K562 (cell line): ENCODE results near the gene SLC9A7.

Experiments
- ZNF785 ChIP-seq: fragments of 250-450 bp; sonication (Bioruptor Pico); IDR thresholded peaks from 2 replicates; pipeline ENCODE4 v1.4.0; 2020; ENCODE audit warnings: mild to moderate bottlenecking
- TF ChIP-seq, protein P1 (sequence below): fragments of 450-650 bp; IDR thresholded peaks from 2 replicates; pipeline ENCODE4 v1.6.1; 2017; ENCODE audit warnings: mild to moderate bottlenecking, moderate library complexity

DNA sequence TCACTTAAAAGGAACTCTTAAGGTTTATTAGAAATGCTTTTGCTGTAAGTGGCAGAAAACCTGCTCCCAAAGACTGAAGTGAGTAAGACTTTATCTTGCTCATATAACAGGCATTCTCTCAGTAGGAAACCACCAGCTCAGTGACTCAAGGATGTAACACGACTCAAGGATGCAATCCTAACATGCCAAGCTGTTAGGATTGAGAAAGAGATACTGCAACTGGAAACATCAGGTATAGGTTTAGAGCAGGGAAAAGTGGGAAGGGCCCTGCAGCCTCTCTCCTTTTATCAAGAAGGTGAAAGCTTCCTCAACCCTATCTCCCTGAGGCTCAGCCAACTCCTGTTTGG, 11.9 kb upstream of the SLC9A7 start:
- TF ChIP-seq, protein P1, sequence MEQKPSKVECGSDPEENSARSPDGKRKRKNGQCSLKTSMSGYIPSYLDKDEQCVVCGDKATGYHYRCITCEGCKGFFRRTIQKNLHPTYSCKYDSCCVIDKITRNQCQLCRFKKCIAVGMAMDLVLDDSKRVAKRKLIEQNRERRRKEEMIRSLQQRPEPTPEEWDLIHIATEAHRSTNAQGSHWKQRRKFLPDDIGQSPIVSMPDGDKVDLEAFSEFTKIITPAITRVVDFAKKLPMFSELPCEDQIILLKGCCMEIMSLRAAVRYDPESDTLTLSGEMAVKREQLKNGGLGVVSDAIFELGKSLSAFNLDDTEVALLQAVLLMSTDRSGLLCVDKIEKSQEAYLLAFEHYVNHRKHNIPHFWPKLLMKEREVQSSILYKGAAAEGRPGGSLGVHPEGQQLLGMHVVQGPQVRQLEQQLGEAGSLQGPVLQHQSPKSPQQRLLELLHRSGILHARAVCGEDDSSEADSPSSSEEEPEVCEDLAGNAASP, result no peak
- no peak for TF ChIP-seq ZNF785 (CRISPR knock-in tag)
